HEK293 (cell line): Measurements from ENCODE around the gene NENF.

Experiments used
- CTCF ChIA-PET: fragments of 350-600 bp; formaldehyde crosslinking; extraction: SDS; loops from one replicate; lab custom pipeline; 2021; ENCODE audit warnings: antibody characterized with exemption; lab: Yijun Ruan, JAX
- POLR2A ChIA-PET: fragments of 300-600 bp; formaldehyde crosslinking; extraction: SDS; loops from one replicate; lab custom pipeline; 2020; ENCODE audit warnings: antibody characterized with exemption, inconsistent platforms; lab: Yijun Ruan, JAX
- H3K27ac ChIP-seq: fragments of 200-500 bp; sonication (Bioruptor generic); 2 replicates; pipeline ENCODE4 v1.5.1; 2014; ENCODE audit warnings: low read depth, low read length, control low read depth, inconsistent platforms; ENCODE audit errors: extremely low read depth
- H3K36me3 ChIP-seq, 2 experiments: fragments of 200-500 bp in 1 of 2; sonication (Bioruptor generic) in 1 of 2; 1 replicate in 1 of 2; 2 replicates in 1 of 2; pipeline ENCODE4 v1.5.1; 2014 to 2017; ENCODE audit warnings: inconsistent platforms in 2 of 2, low read length in 2 of 2; ENCODE audit not compliant: control insufficient read depth in 2 of 2, insufficient read depth in 1 of 2
- H3K4me1 ChIP-seq: fragments of 200-500 bp; sonication (Bioruptor generic); 2 replicates; pipeline ENCODE4 v1.5.1; 2014; ENCODE audit warnings: mild to moderate bottlenecking, low read length, inconsistent platforms; ENCODE audit not compliant: control insufficient read depth, insufficient read depth
- H3K4me3 ChIP-seq: 2 replicates; pipeline ENCODE4 v1.5.1; 2011; ENCODE audit warnings: low read depth, mild to moderate bottlenecking, control low read depth, low read length, moderate library complexity
- H3K9me3 ChIP-seq: fragments of 200-500 bp; sonication (Bioruptor generic); 2 replicates; pipeline ENCODE4 v1.5.1; 2014; ENCODE audit warnings: low read depth, low read length, inconsistent platforms; ENCODE audit not compliant: control insufficient read depth, insufficient read depth
- EGR2 ChIP-seq: fragments of 450-650 bp; formaldehyde crosslinking; IDR thresholded peaks from 2 replicates; pipeline ENCODE4 v1.5.1; 2016; ENCODE audit warnings: low read depth, missing biosample characterization, missing genetic modification characterization
- GLI2 ChIP-seq: fragments of 450-650 bp; formaldehyde crosslinking; IDR thresholded peaks from 2 replicates; pipeline ENCODE4; 2017; ENCODE audit warnings: missing biosample characterization, missing genetic modification characterization, low read depth, borderline replicate concordance
- HIC1 ChIP-seq: fragments of 450-650 bp; formaldehyde crosslinking; IDR thresholded peaks from 2 replicates; pipeline ENCODE4 v1.5.1; 2016; ENCODE audit warnings: missing biosample characterization, missing genetic modification characterization
- HOXA7 ChIP-seq: sonication (generic); formaldehyde crosslinking; IDR thresholded peaks from 2 replicates; pipeline ENCODE4 v1.8.1; 2022; ENCODE audit warnings: missing genetic modification reagents, borderline replicate concordance
- KLF8 ChIP-seq: fragments of 450-650 bp; formaldehyde crosslinking; IDR thresholded peaks from 2 replicates; pipeline ENCODE4 v1.5.1; 2016; ENCODE audit warnings: missing biosample characterization, missing genetic modification characterization
- KLF9 ChIP-seq: fragments of 450-650 bp; formaldehyde crosslinking; IDR thresholded peaks from 2 replicates; pipeline ENCODE4 v1.5.1; 2016; ENCODE audit warnings: missing biosample characterization, missing genetic modification characterization, low read depth
- PRDM10 ChIP-seq: fragments of 450-650 bp; formaldehyde crosslinking; IDR thresholded peaks from 2 replicates; pipeline ENCODE4 v1.5.1; 2016; ENCODE audit warnings: missing biosample characterization, missing genetic modification characterization
- PRDM6 ChIP-seq: fragments of 450-650 bp; formaldehyde crosslinking; IDR thresholded peaks from 2 replicates; pipeline ENCODE4 v1.5.1; 2017; ENCODE audit warnings: missing biosample characterization, missing genetic modification characterization
- SETDB1 ChIP-seq: IDR thresholded peaks from one replicate; pipeline ENCODE4 v1.6.1; 2017; ENCODE audit warnings: mild to moderate bottlenecking, low read length, moderate library complexity, mixed read lengths; ENCODE audit not compliant: insufficient read length
- ZBTB10 ChIP-seq: fragments of 450-650 bp; formaldehyde crosslinking; IDR thresholded peaks from 2 replicates; pipeline ENCODE4 v1.5.1; 2016; ENCODE audit warnings: missing biosample characterization, missing genetic modification characterization
- ZFP37 ChIP-seq: fragments of 450-650 bp; formaldehyde crosslinking; IDR thresholded peaks from 2 replicates; pipeline ENCODE4 v1.5.1; 2016; ENCODE audit warnings: missing biosample characterization, missing genetic modification characterization
- ZIC2 ChIP-seq: fragments of 450-650 bp; formaldehyde crosslinking; IDR thresholded peaks from 2 replicates; pipeline ENCODE4 v1.5.1; 2016; ENCODE audit warnings: missing biosample characterization, missing genetic modification characterization
- ZNF112 ChIP-seq: fragments of 450-650 bp; formaldehyde crosslinking; IDR thresholded peaks from 2 replicates; pipeline ENCODE4 v1.5.0; 2017; ENCODE audit warnings: missing biosample characterization, missing genetic modification characterization
- ZNF114 ChIP-seq: fragments of 450-650 bp; formaldehyde crosslinking; IDR thresholded peaks from 2 replicates; pipeline ENCODE4 v1.5.0; 2017; ENCODE audit warnings: missing biosample characterization, missing genetic modification characterization
- ZNF155 ChIP-seq: fragments of 450-650 bp; formaldehyde crosslinking; IDR thresholded peaks from 2 replicates; pipeline ENCODE4 v1.5.1; 2016; ENCODE audit warnings: missing biosample characterization, missing genetic modification characterization
- ZNF184 ChIP-seq: fragments of 450-650 bp; IDR thresholded peaks from 2 replicates; pipeline ENCODE4 v1.5.1; 2018; ENCODE audit warnings: missing biosample characterization, mild to moderate bottlenecking, missing genetic modification characterization
- ZNF2 ChIP-seq: fragments of 450-650 bp; formaldehyde crosslinking; IDR thresholded peaks from 2 replicates; pipeline ENCODE4 v1.5.1; 2016; ENCODE audit warnings: missing biosample characterization, missing genetic modification characterization
- ZNF214 ChIP-seq: fragments of 450-650 bp; formaldehyde crosslinking; IDR thresholded peaks from 2 replicates; pipeline ENCODE4 v1.5.1; 2017; ENCODE audit warnings: missing biosample characterization, mild to moderate bottlenecking, missing genetic modification characterization, borderline replicate concordance
- ZNF23 ChIP-seq: fragments of 450-650 bp; formaldehyde crosslinking; IDR thresholded peaks from 2 replicates; pipeline ENCODE4 v1.5.1; 2016; ENCODE audit warnings: missing biosample characterization, missing genetic modification characterization, borderline replicate concordance
- ZNF362 ChIP-seq: fragments of 450-650 bp; formaldehyde crosslinking; IDR thresholded peaks from 2 replicates; pipeline ENCODE4 v1.5.1; 2016; ENCODE audit warnings: missing biosample characterization, missing genetic modification characterization
- ZNF530 ChIP-seq: fragments of 450-650 bp; formaldehyde crosslinking; IDR thresholded peaks from 2 replicates; pipeline ENCODE4 v1.5.1; 2016; ENCODE audit warnings: low read depth, missing biosample characterization, missing genetic modification characterization
- ZNF654 ChIP-seq: fragments of 450-650 bp; formaldehyde crosslinking; IDR thresholded peaks from 2 replicates; pipeline ENCODE4 v1.5.1; 2016; ENCODE audit warnings: low read depth, missing biosample characterization, missing genetic modification characterization
- ZSCAN30 ChIP-seq: fragments of 450-650 bp; IDR thresholded peaks from 2 replicates; pipeline ENCODE4 v1.5.1; 2018; ENCODE audit warnings: missing biosample characterization, mild to moderate bottlenecking, missing genetic modification characterization, moderate library complexity
- ZXDB ChIP-seq: fragments of 450-650 bp; formaldehyde crosslinking; IDR thresholded peaks from 2 replicates; pipeline ENCODE4 v1.5.1; 2016; ENCODE audit warnings: missing biosample characterization, missing genetic modification characterization

Gene NENF

GRCh38 chr1:212455803-212456528 lies 23.2 kb downstream of the NENF start (continued):
- TF ChIP-seq ZNF362 (tag by site-specific recombination): 0 out of 2 replicates have a peak, but pooled peaks have one; percentile 26
- TF ChIP-seq ZSCAN30 (tag by site-specific recombination): 0 out of 2 replicates have a peak, but pooled peaks have one; percentile 43
- no peak for TF ChIP-seq HIC1
- peak; percentile 66; the same call in 1 of the 2 replicates for TF ChIP-seq ZNF2 (tag by site-specific recombination)
- TF ChIP-seq ZNF184 (tag by site-specific recombination): peak; percentile 38; the same call in 1 of the 2 replicates
- TF ChIP-seq ZFP37 (tag by site-specific recombination): peak; percentile 39; the same call in 1 of the 2 replicates

- POLR2A ChIA-PET: interaction anchor here (0.5 to 1.1 kb wide), 2 partner anchors 19 to 151 kb away, joined by 3 to 6 read pairs; partner anchors contain the start of gene ATF3
- no peak overlapping the region for H3K27ac ChIP-seq
- no peak overlapping the region for H3K4me3 ChIP-seq
- CTCF ChIA-PET: interaction anchor here (0.5 to 4.2 kb wide), 44 partner anchors 12 to 805 kb away, joined by 3 to 49 read pairs (median 4); partner anchors contain the start of gene ATF3
- no peaks in the 10 kb centered on the region for H3K9me3 ChIP-seq
- no peaks in the 10 kb centered on the region for H3K4me1 ChIP-seq
- no peaks in the 10 kb centered on the region for H3K36me3 ChIP-seq
- no peak for TF ChIP-seq HOXA7 (CRISPR knock-in tag)
- TF ChIP-seq ZSCAN30 (tag by site-specific recombination): no peak
- no peak for TF ChIP-seq PRDM10 (tag by site-specific recombination)
- no peak for TF ChIP-seq ZXDB (tag by site-specific recombination)
- no peak for TF ChIP-seq KLF8 (tag by site-specific recombination)
- no peak for TF ChIP-seq KLF9 (tag by site-specific recombination)
- TF ChIP-seq ZNF654 (tag by site-specific recombination): peak; percentile 87
- no peak for TF ChIP-seq EGR2
- TF ChIP-seq ZNF530 (tag by site-specific recombination): no peak
- no peak for TF ChIP-seq ZBTB10
- no peak for TF ChIP-seq ZIC2 (tag by site-specific recombination)
- TF ChIP-seq ZNF112 (tag by site-specific recombination): no peak
- TF ChIP-seq GLI2 (tag by site-specific recombination): no peak
- peak; percentile 85 for TF ChIP-seq SETDB1
- no peak for TF ChIP-seq ZNF155 (tag by site-specific recombination)
- TF ChIP-seq ZNF23 (tag by site-specific recombination): no peak
- no peak for TF ChIP-seq PRDM6
- TF ChIP-seq ZNF114 (tag by site-specific recombination): no peak
- TF ChIP-seq ZNF214 (tag by site-specific recombination): no peak
These were observed 25.1 kb downstream of the NENF start for GRCh38 chr1:212457740-212458338.
